GM12873 (cell line): ENCODE measurements around the gene GTPBP1.

ENCODE experiments used
- CTCF ChIP-seq: IDR thresholded peaks from 2 replicates; pipeline ENCODE4 v1.5.1; 2012; ENCODE audit warnings: low read depth, mild to moderate bottlenecking, moderate library complexity, low read length, control low read depth; ENCODE audit not compliant: insufficient read depth; ENCODE audit errors: missing control alignments

Gene GTPBP1

DNA sequence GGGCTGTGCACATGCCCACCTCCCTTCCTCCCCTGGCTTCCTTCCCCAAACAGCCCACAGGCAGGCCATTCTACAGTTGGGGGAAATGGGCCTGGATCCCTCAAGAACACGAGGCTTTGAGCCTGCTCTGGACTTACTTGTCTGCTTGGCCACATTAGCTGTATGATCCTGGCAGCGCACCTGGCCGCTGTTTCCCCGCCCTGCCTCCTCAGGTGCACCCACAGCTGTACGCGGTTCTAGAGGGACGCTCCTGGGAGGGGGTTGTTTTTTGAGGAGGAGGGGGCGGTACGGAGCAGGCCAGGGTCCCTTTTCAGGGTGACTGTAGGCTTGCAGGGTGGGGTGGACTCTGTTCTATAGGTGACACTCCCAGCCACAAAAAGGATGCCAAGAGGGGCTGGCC is 61.6 kb downstream of the GTPBP1 start:
- TF ChIP-seq CTCF: no peak

GRCh38 chr22:38768036-38768435 is 62.3 kb downstream of the GTPBP1 start:
- no peak for TF ChIP-seq CTCF

DNA sequence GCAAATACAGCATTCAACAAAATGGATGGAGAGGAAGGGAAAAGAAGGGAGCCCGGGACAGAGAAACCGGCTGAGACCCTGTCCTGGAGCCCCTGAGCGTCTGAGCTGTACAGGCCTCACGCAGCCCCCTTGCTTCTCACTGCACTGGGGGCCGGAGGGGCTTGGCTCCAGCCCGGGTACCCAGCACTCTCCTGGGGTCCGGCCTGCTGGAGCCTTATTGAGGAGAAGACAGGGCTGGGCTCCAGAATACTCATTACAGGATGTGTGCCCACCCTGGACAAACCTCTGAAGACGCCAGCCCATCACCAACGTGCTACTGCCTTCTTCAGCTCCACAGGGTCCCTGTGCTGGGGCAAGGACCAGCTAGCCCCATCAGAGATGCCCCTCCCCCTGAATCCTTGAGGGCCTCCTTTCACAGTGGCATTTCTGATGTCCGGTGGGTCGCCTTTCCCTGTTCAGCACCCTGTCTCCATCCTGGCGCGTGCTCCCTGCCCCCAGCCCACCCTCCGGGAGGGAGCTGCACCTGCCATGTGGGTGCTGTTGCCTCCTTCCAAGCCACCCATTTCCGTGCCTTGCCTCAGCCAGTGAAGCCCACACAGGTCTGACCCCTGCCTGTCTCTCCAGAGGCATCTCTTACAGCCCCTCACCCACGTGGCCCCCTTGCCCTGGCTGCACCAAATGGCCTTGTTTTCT is 64.7 kb downstream of the GTPBP1 start:
- no peak for TF ChIP-seq CTCF

DNA sequence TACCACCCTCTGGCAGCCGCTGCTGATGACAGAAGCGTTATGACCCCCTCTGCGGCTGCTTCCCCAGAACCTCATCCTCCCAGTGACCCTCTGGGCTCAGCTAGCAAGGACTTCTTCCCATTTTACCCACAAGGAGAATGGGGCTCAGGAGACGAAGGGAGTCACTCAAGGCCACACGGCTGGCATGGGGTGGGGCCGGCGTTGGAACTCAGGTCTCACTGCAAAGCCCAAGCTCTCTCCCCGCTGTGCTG is 66.8 kb downstream of the GTPBP1 start:
- no peak for TF ChIP-seq CTCF

GRCh38 chr22:38773363-38773946 is 67.7 kb downstream of the GTPBP1 start:
- no peak for TF ChIP-seq CTCF

DNA sequence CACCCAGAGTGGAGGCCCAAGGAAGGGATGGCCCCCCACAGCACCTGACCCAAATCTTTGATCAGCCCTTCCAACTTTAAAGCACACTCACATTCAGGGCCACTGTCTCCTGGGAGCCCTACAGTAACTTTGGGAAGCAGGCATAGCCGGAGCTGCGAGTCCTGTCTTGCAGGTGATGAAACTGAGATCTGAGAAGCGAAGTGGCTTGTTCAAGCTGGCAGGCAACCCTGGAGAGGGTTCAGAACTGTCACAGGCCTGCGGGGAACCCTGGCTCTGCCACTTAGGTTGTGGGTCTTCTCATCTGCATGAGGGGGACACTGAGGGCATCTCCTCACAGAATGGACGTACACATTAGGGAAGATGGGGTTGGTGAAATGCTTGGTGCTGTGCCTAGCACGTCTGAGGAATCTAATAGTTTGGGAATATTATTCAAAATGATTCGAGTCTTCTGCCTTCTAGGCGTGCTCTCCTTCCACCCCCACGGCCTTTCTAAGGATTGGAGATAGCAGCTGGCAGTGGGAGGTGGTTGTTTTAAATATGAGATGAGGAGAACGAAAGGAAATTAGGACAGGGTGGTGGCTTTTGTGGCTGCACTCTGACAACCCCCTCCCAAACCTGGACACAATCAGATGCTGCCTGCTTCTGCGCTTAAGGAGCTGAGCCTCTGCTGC is 68.9 kb downstream of the GTPBP1 start:
- no peak for TF ChIP-seq CTCF

DNA sequence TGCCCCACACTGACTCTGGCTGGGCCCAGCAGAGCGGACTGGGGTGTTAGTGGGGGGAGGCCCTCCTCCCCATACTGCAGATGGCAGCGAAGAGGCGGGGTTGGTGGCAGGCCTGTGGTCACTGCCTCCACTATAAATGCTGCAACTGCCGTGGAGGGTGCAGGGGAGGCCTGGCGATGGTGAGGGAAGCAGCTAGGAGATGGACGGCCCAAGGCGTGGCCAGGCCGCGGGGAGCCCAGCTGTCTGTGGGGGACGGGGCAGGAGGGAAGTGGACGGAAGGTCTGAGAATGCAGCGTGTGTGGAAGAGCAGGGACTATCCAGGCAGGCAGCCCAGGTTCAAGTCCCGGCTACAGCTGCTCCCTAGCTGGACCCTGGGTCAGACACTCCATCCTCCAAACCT is 69.9 kb downstream of the GTPBP1 start:
- TF ChIP-seq CTCF: no peak
